ENCODE measurements around the gene EPN1.

The EPN1 gene

GRCh38 chr19:55689411-55690108, 14.5 kb downstream of the EPN1 start:
- no peaks in the 10 kb centered on the region for H3K9me3 ChIP-seq (ENCODE audit: low read length)
- H3F3A ChIP-seq (ENCODE audit: insufficient read depth, low read length), result no peaks in the 10 kb centered on the region
- H3K27me3 ChIP-seq (ENCODE audit: insufficient read depth, low read length), result no peaks in the 10 kb centered on the region
- no peak overlapping the region for H2AFZ ChIP-seq (ENCODE audit: low read length)
- no peaks in the 10 kb centered on the region for H3K9me2 ChIP-seq (ENCODE audit: low read depth, low read length)
- H3K4me2 ChIP-seq (ENCODE audit: low read length), result no peak overlapping the region
- H3K9ac ChIP-seq (ENCODE audit: low read length), result no peak overlapping the region
- no peaks in the 10 kb centered on the region for H3K4me1 ChIP-seq (ENCODE audit: insufficient read depth, low read length, severe bottlenecking)
- TF ChIP-seq, protein P1, sequence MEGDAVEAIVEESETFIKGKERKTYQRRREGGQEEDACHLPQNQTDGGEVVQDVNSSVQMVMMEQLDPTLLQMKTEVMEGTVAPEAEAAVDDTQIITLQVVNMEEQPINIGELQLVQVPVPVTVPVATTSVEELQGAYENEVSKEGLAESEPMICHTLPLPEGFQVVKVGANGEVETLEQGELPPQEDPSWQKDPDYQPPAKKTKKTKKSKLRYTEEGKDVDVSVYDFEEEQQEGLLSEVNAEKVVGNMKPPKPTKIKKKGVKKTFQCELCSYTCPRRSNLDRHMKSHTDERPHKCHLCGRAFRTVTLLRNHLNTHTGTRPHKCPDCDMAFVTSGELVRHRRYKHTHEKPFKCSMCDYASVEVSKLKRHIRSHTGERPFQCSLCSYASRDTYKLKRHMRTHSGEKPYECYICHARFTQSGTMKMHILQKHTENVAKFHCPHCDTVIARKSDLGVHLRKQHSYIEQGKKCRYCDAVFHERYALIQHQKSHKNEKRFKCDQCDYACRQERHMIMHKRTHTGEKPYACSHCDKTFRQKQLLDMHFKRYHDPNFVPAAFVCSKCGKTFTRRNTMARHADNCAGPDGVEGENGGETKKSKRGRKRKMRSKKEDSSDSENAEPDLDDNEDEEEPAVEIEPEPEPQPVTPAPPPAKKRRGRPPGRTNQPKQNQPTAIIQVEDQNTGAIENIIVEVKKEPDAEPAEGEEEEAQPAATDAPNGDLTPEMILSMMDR (IDR thresholded peaks at IDR 0.05; ENCODE audit: low read length), result no peak
- TF ChIP-seq EZH2 (IDR thresholded peaks at IDR 0.05; ENCODE audit: borderline replicate concordance, low read length), result no peak
- no peak overlapping the region for H3K4me3 ChIP-seq (ENCODE audit: low read depth, low read length, poor library complexity, severe bottlenecking)
- no peaks in the 10 kb centered on the region for H3K79me2 ChIP-seq (ENCODE audit: insufficient read depth, low read length)
- H3K27ac ChIP-seq (ENCODE audit: low read depth, low read length, poor library complexity, severe bottlenecking), result no peak overlapping the region
- peaks cover 91% of the 10 kb centered on the region for H3K36me3 ChIP-seq (ENCODE audit: insufficient read depth, low read length)
- H4K20me1 ChIP-seq (ENCODE audit: insufficient read depth, low read length), result no peaks in the 10 kb centered on the region

- Histone ChIP-seq H3K4me2 (ENCODE audit: low read length) (no peak overlapping the region), H4K20me1 (ENCODE audit: insufficient read depth, low read length) (no peaks in the 10 kb centered on the region), H3K4me1 (ENCODE audit: insufficient read depth, low read length, severe bottlenecking) (no peaks in the 10 kb centered on the region), H3K27ac (ENCODE audit: low read depth, low read length, poor library complexity, severe bottlenecking) (no peak overlapping the region), H3K79me2 (ENCODE audit: insufficient read depth, low read length) (no peaks in the 10 kb centered on the region), H3K9ac (ENCODE audit: low read length) (no peak overlapping the region), H3K4me3 (ENCODE audit: low read depth, low read length, poor library complexity, severe bottlenecking) (no peak overlapping the region), H3K36me3 (ENCODE audit: insufficient read depth, low read length) (peaks cover 91% of the 10 kb centered on the region), H2AFZ (ENCODE audit: low read length) (no peak overlapping the region), H3K9me3 (ENCODE audit: low read length) (no peaks in the 10 kb centered on the region), H3K27me3 (ENCODE audit: insufficient read depth, low read length) (no peaks in the 10 kb centered on the region), H3F3A (ENCODE audit: insufficient read depth, low read length) (no peaks in the 10 kb centered on the region), H3K9me2 (ENCODE audit: low read depth, low read length) (no peaks in the 10 kb centered on the region)
- TF ChIP-seq EZH2 (IDR thresholded peaks at IDR 0.05; ENCODE audit: borderline replicate concordance, low read length), result no peak
- TF ChIP-seq, protein P1 (IDR thresholded peaks at IDR 0.05; ENCODE audit: low read length), result no peak
Observed at GRCh38 chr19:55690109-55690768, 15.2 kb downstream of the EPN1 start.

DNA sequence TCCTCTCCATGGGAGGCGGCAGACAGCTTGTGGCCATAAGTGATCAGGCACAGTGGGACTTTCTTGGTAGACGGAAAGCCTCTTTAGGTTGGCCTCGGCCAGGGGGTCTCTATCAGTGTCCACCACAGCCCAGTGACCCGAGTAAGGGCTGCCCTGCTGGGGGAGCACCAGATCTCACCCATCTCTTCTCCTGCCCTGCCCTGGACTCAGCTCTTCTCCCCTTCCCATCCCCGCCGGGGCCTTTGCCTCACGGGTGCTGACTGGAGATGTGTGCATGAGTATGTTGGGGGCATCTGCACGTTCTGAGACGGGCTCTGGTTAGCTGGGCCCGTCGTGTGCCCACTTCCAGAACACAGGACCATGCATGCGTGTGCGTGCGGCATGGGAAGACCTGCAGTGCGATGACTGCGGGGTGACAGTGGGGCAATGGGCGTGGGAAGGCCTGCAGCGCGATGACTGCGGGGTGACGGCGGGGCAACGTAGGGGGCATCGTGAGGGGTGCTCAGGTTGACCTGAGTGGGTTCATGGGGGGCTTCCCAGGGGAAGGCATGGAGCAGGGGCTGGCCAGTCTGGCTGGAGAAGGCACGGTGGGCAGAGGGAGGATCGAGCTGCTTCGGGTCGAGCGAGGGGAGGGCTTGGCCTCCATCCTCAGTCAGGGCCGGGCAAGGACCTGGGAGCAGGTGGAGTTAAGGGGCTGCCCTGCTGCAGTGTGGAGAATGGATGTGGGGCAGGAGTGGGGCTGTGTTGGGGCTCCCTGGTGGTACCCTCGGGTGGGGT, 15.9 kb downstream of the EPN1 start:
- H3K4me1 ChIP-seq (ENCODE audit: insufficient read depth, low read length, severe bottlenecking), result no peaks in the 10 kb centered on the region
- H3K27ac ChIP-seq (ENCODE audit: low read depth, low read length, poor library complexity, severe bottlenecking), result no peak overlapping the region
- no peaks in the 10 kb centered on the region for H3K27me3 ChIP-seq (ENCODE audit: insufficient read depth, low read length)
- no peak overlapping the region for H3K4me3 ChIP-seq (ENCODE audit: low read depth, low read length, poor library complexity, severe bottlenecking)
- no peaks in the 10 kb centered on the region for H3K9me3 ChIP-seq (ENCODE audit: low read length)
- no peaks in the 10 kb centered on the region for H3K9me2 ChIP-seq (ENCODE audit: low read depth, low read length)
- no peaks in the 10 kb centered on the region for H4K20me1 ChIP-seq (ENCODE audit: insufficient read depth, low read length)
- H3F3A ChIP-seq (ENCODE audit: insufficient read depth, low read length), result no peaks in the 10 kb centered on the region
- peaks cover 91% of the 10 kb centered on the region for H3K36me3 ChIP-seq (ENCODE audit: insufficient read depth, low read length)
- H3K9ac ChIP-seq (ENCODE audit: low read length), result no peak overlapping the region
- TF ChIP-seq EZH2 (IDR thresholded peaks at IDR 0.05; ENCODE audit: borderline replicate concordance, low read length), result no peak
- TF ChIP-seq, protein P1 (IDR thresholded peaks at IDR 0.05; ENCODE audit: low read length), result no peak
- H3K4me2 ChIP-seq (ENCODE audit: low read length), result no peak overlapping the region
- no peak overlapping the region for H2AFZ ChIP-seq (ENCODE audit: low read length)
- H3K79me2 ChIP-seq (ENCODE audit: insufficient read depth, low read length), result no peaks in the 10 kb centered on the region

All from OCI-LY1 (cell line).